Measurements from ENCODE around the gene NCKAP5.

DNA sequence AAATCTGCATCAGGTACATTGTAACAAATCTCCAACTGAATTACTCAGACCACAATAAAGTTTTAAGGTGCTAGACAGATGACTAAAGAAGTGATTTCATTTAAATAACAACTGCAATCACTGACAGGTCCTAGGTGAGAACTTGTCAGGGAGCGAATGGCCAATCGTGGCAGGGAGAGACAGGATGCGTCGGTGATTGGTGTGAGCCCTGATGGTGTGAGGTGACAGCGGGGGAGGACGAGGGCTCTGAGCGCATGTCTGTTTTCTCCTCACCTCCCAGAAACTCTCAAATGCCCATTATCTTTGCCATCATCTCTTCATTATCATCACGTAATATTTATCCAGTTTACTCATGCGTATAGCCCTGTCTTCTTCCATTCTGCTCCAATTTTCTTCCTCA, 690.3 kb downstream of the NCKAP5 start:
- TF ChIP-seq, protein P1, sequence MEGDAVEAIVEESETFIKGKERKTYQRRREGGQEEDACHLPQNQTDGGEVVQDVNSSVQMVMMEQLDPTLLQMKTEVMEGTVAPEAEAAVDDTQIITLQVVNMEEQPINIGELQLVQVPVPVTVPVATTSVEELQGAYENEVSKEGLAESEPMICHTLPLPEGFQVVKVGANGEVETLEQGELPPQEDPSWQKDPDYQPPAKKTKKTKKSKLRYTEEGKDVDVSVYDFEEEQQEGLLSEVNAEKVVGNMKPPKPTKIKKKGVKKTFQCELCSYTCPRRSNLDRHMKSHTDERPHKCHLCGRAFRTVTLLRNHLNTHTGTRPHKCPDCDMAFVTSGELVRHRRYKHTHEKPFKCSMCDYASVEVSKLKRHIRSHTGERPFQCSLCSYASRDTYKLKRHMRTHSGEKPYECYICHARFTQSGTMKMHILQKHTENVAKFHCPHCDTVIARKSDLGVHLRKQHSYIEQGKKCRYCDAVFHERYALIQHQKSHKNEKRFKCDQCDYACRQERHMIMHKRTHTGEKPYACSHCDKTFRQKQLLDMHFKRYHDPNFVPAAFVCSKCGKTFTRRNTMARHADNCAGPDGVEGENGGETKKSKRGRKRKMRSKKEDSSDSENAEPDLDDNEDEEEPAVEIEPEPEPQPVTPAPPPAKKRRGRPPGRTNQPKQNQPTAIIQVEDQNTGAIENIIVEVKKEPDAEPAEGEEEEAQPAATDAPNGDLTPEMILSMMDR (IDR thresholded peaks at IDR 0.05), result no peak
- TF ChIP-seq POLR2A (IDR thresholded peaks at IDR 0.05), result no peak
- TF ChIP-seq POLR2AphosphoS5 (IDR thresholded peaks at IDR 0.05), result no peak

Data from prostate gland (tissue), 2 donors.